GM19351 (cell line): ENCODE measurements around the gene POLR3E.
"Not testable (repeated sequence)": the region's sequence is repeated elsewhere in the genome, so short reads cannot be mapped to it uniquely, and the experiment has no call there.

Experiments
- ATAC-seq: cut with Tn5 transposase; IDR thresholded peaks from one replicate; pipeline ENCODE4 v1.9.1; 2021; ENCODE audit warnings: mild to moderate bottlenecking, moderate library complexity; ENCODE audit not compliant: unreplicated experiment

Gene POLR3E

GRCh38 chr16:22358000-22358399, 60.8 kb downstream of the POLR3E start:
- ATAC-seq, result no peak

GRCh38 chr16:22359679-22360078, 62.5 kb downstream of the POLR3E start:
- ATAC-seq, result no peak

- no peak for ATAC-seq
Measured at GRCh38 chr16:22360963-22361659, 63.9 kb downstream of the POLR3E start.

GRCh38 chr16:22364241-22364640, 67.0 kb downstream of the POLR3E start:
- no peak for ATAC-seq

- no peak for ATAC-seq
Measured at GRCh38 chr16:22366371-22366770, 69.2 kb downstream of the POLR3E start.

- no peak for ATAC-seq
Measured at GRCh38 chr16:22366889-22367288, 69.7 kb downstream of the POLR3E start.

- not testable (repeated sequence) for ATAC-seq
Measured at GRCh38 chr16:22368200-22368826, 71.1 kb downstream of the POLR3E start.

- ATAC-seq, result no peak
Measured at GRCh38 chr16:22369221-22369811, 72.1 kb downstream of the POLR3E start.

GRCh38 chr16:22370038-22370820, 73.0 kb downstream of the POLR3E start:
- no peak for ATAC-seq

GRCh38 chr16:22372882-22373661, 75.9 kb downstream of the POLR3E start:
- no peak for ATAC-seq

- ATAC-seq, result peak; percentile 17
Measured at GRCh38 chr16:22373662-22374310, 76.6 kb downstream of the POLR3E start.

- peak; percentile 89 for ATAC-seq
Measured at GRCh38 chr16:22374311-22375116, 77.3 kb downstream of the POLR3E start, which contains the start of gene CDR2. TSS of gene CDR2 (minus strand) at chr16:22374619. CDS start at chr16:22374309, 310 bp downstream.

- ATAC-seq, result no peak
Measured at GRCh38 chr16:22375117-22375962, 78.1 kb downstream of the POLR3E start.

GRCh38 chr16:22375963-22376640, 78.9 kb downstream of the POLR3E start:
- no peak for ATAC-seq

GRCh38 chr16:22379656-22380055, 82.4 kb downstream of the POLR3E start:
- ATAC-seq, result no peak

- ATAC-seq, result no peak
Measured at GRCh38 chr16:22380529-22380928, 83.3 kb downstream of the POLR3E start.

- no peak for ATAC-seq
Measured at GRCh38 chr16:22381392-22381791, 84.2 kb downstream of the POLR3E start.

- no peak for ATAC-seq
Measured at GRCh38 chr16:22383827-22384226, 86.6 kb downstream of the POLR3E start.
